ENCODE measurements around the gene CPT2.

The CPT2 gene

GRCh38 chr1:53148123-53148522, 48.5 kb upstream of the CPT2 start:
- H3K9me3 ChIP-seq (ENCODE audit: control insufficient read depth, insufficient read depth, low read depth, low read length) = no peaks in the 10 kb centered on the region
- no peak overlapping the region for H3K4me3 ChIP-seq (ENCODE audit: low read depth, low read length)
- no peak for TF ChIP-seq ZFP69B (tag by site-specific recombination; IDR thresholded peaks at IDR 0.05)
- no peak for TF ChIP-seq ZSCAN4 (tag by site-specific recombination; IDR thresholded peaks at IDR 0.05)
- TF ChIP-seq ZNF404 (tag by site-specific recombination; IDR thresholded peaks at IDR 0.05) = no peak
- no peak for TF ChIP-seq KLF1 (tag by site-specific recombination; IDR thresholded peaks at IDR 0.05)
- TF ChIP-seq PATZ1 (tag by site-specific recombination; IDR thresholded peaks at IDR 0.05) = no peak
- TF ChIP-seq ZNF529 (tag by site-specific recombination; IDR thresholded peaks at IDR 0.05; ENCODE audit: insufficient replicate concordance) = no peak
- H3K36me3 ChIP-seq (ENCODE audit: control insufficient read depth in 2 of 2, insufficient read depth in 1 of 2, low read length in 2 of 2) = no peaks in the 10 kb centered on the region
- POLR2A ChIA-PET = interaction anchor here (1.0 kb wide), 1 partner anchor 11 kb away, joined by 3 read pairs; no protein-coding TSS in a partner anchor
- no peak overlapping the region for H3K27ac ChIP-seq (ENCODE audit: extremely low read depth, low read depth, low read length)
- CTCF ChIA-PET = interaction anchor here (0.8 to 1.2 kb wide), 2 partner anchors 34 to 258 kb away, joined by 3 read pairs; no protein-coding TSS in a partner anchor
- H3K4me1 ChIP-seq (ENCODE audit: control insufficient read depth, insufficient read depth, low read length) = no peaks in the 10 kb centered on the region

GRCh38 chr1:53153752-53154151, 42.9 kb upstream of the CPT2 start:
- Histone ChIP-seq H3K4me1 (ENCODE audit: control insufficient read depth, insufficient read depth, low read length) (no peaks in the 10 kb centered on the region), H3K9me3 (ENCODE audit: control insufficient read depth, insufficient read depth, low read depth, low read length) (no peaks in the 10 kb centered on the region), H3K36me3 (ENCODE audit: control insufficient read depth in 2 of 2, insufficient read depth in 1 of 2, low read length in 2 of 2) (no peaks in the 10 kb centered on the region), H3K27ac (ENCODE audit: extremely low read depth, low read depth, low read length) (no peak overlapping the region), H3K4me3 (ENCODE audit: low read depth, low read length) (no peak overlapping the region)
- TF ChIP-seq ZNF626 (tag by site-specific recombination; IDR thresholded peaks at IDR 0.05) (no peak), ZNF146 (tag by site-specific recombination; IDR thresholded peaks at IDR 0.05) (no peak), ZNF394 (tag by site-specific recombination; IDR thresholded peaks at IDR 0.05; ENCODE audit: borderline replicate concordance) (no peak), ZNF274 (IDR thresholded peaks at IDR 0.05; ENCODE audit: low read length) (no peak), ZNF274 (tag by site-specific recombination; IDR thresholded peaks at IDR 0.05; ENCODE audit: borderline replicate concordance) (no peak), YY2 (tag by site-specific recombination; IDR thresholded peaks at IDR 0.05) (no peak), FEZF1 (tag by site-specific recombination; IDR thresholded peaks at IDR 0.05) (no peak), ZNF366 (tag by site-specific recombination; conservative IDR thresholded peaks at IDR 0.05) (no peak), ZNF776 (tag by site-specific recombination; IDR thresholded peaks at IDR 0.05; ENCODE audit: borderline replicate concordance) (no peak), ZNF324 (tag by site-specific recombination; IDR thresholded peaks at IDR 0.05) (no peak), ZNF571 (tag by site-specific recombination; IDR thresholded peaks at IDR 0.05) (no peak), ZNF121 (tag by site-specific recombination; IDR thresholded peaks at IDR 0.05) (no peak), ZNF670 (tag by site-specific recombination; IDR thresholded peaks at IDR 0.05; ENCODE audit: low read depth) (no peak), ZNF521 (tag by site-specific recombination; IDR thresholded peaks at IDR 0.05) (no peak), ZNF701 (tag by site-specific recombination; IDR thresholded peaks at IDR 0.05) (no peak), REST (tag by site-specific recombination; IDR thresholded peaks at IDR 0.05) (no peak), ZNF132 (tag by site-specific recombination; IDR thresholded peaks at IDR 0.05; ENCODE audit: borderline replicate concordance) (no peak), ZBTB8A (tag by site-specific recombination; IDR thresholded peaks at IDR 0.05) (no peak), ZNF792 (tag by site-specific recombination; IDR thresholded peaks at IDR 0.05) (no peak)
- CTCF ChIA-PET = interaction anchor here (0.6 kb wide), 1 partner anchor 8 kb away, joined by 4 read pairs; no protein-coding TSS in a partner anchor
- POLR2A ChIA-PET = no interaction called here
